ENCODE measurements around the gene TAP2.

GRCh38 chr6:32819729-32820128 is 18.8 kb downstream of the TAP2 start:
- TF ChIP-seq EZH2 (IDR thresholded peaks at IDR 0.05): no peak
- TF ChIP-seq POLR2AphosphoS5 (IDR thresholded peaks at IDR 0.05; ENCODE audit: borderline replicate concordance, low read depth, low read length): no peak

Data from SK-N-MC (cell line).